NCI-H1417 (cell line): ENCODE measurements around the gene EYA4.

Experiments
- DNase-seq, 3 experiments: peaks; one replicate each; lab custom pipeline; 2025; lab: John Stamatoyannopoulos, UW

The EYA4 gene

GRCh38 chr6:133288662-133289061 lies 47.5 kb downstream of the EYA4 start:
- DNase-seq = no peak

GRCh38 chr6:133289733-133290306 lies 48.7 kb downstream of the EYA4 start:
- no peak for DNase-seq

- no peak for DNase-seq
Measured at GRCh38 chr6:133290930-133291329, 49.8 kb downstream of the EYA4 start.

GRCh38 chr6:133291671-133292070 lies 50.5 kb downstream of the EYA4 start:
- DNase-seq = no peak

GRCh38 chr6:133297657-133298056 lies 56.5 kb downstream of the EYA4 start:
- DNase-seq = no peak

GRCh38 chr6:133298335-133298734 lies 57.2 kb downstream of the EYA4 start:
- DNase-seq = no peak

- no peak for DNase-seq
Measured at GRCh38 chr6:133298801-133299200, 57.6 kb downstream of the EYA4 start.

- no peak for DNase-seq
Measured at GRCh38 chr6:133300896-133301295, 59.7 kb downstream of the EYA4 start.

- no peak for DNase-seq
Measured at GRCh38 chr6:133301835-133302234, 60.7 kb downstream of the EYA4 start.

GRCh38 chr6:133306931-133307330 lies 65.8 kb downstream of the EYA4 start:
- DNase-seq = no peak

- no peak for DNase-seq
Measured at GRCh38 chr6:133309579-133309978, 68.4 kb downstream of the EYA4 start.

GRCh38 chr6:133312006-133312405 lies 70.8 kb downstream of the EYA4 start:
- no peak for DNase-seq

- DNase-seq = no peak
Measured at GRCh38 chr6:133313068-133313467, 71.9 kb downstream of the EYA4 start.

- peak in 2 of 3 experiments; percentile 7 to 23 for DNase-seq
Measured at GRCh38 chr6:133314947-133315346, 73.8 kb downstream of the EYA4 start.

- peak in 2 of 3 experiments; percentile 64 to 84 for DNase-seq
Measured at GRCh38 chr6:133315811-133316210, 74.7 kb downstream of the EYA4 start.

GRCh38 chr6:133317704-133318103 lies 76.5 kb downstream of the EYA4 start:
- DNase-seq = no peak

- DNase-seq = peak in 2 of 3 experiments; percentile 22 to 41
Measured at GRCh38 chr6:133326584-133326983, 85.4 kb downstream of the EYA4 start.

- DNase-seq = no peak
Measured at GRCh38 chr6:133333852-133334251, 92.7 kb downstream of the EYA4 start.

GRCh38 chr6:133337308-133337707 lies 96.2 kb downstream of the EYA4 start:
- DNase-seq = no peak

GRCh38 chr6:133339543-133340384 lies 98.6 kb downstream of the EYA4 start:
- no peak for DNase-seq

GRCh38 chr6:133340557-133340956 lies 99.4 kb downstream of the EYA4 start:
- no peak for DNase-seq

GRCh38 chr6:133341607-133342158 lies 100.5 kb downstream of the EYA4 start:
- DNase-seq = peak; percentile 40 to 91 (median 72)

- DNase-seq = no peak
Measured at GRCh38 chr6:133343220-133343619, 102.1 kb downstream of the EYA4 start.
